Stimulated activated CD4-positive, alpha-beta T cell treated with anti-CD3 and anti-CD28 coated beads, Interleukin-15, amount 100 ng/mL, for 24 hours (primary cell): ENCODE data around the gene TMED6.
"Not testable (repeated sequence)": the region's sequence is repeated elsewhere in the genome, so short reads cannot be mapped to it uniquely, and the experiment has no call there.

Source experiments
- DNase-seq: peaks from one replicate; pipeline ENCODE4 v3.0.0-alpha.2; 2020

Gene TMED6

GRCh38 chr16:69296771-69297170, 54.8 kb downstream of the TMED6 start:
- DNase-seq: not testable (repeated sequence)

DNA sequence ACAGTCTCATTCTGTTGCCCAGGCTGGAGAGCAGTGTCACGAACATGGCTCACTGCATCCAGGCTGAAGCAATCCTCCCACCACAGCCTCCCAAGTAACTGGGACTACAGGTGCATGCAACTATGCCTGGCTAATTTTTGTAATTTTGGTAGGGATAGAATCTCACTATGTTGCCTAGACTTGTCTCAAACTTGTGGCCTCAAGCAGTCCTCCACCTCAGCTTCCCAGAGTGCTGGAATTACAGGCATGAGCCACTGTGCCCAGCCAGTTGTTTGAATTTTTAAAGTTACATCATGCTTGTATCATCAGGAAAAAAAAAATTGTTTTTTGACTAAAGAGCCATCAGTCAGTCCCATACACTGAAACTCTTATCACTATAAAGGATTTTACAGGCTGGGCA, 57.5 kb downstream of the TMED6 start:
- DNase-seq: no peak

GRCh38 chr16:69293401-69293800, 58.2 kb downstream of the TMED6 start:
- DNase-seq: no peak
